SU-DHL-6 (cell line): ENCODE measurements around the gene MYT1.

Experiments
- H2AFZ ChIP-seq: fragments of 200-600 bp; sonication (generic); 2 replicates; pipeline ENCODE4 v1.6.1; 2014; ENCODE audit warnings: low read depth, mild to moderate bottlenecking, moderate library complexity, mixed read lengths, antibody characterized with exemption, low read length; ENCODE audit not compliant: severe bottlenecking
- H3F3A ChIP-seq: fragments of 200-600 bp; shearing (Covaris generic); 2 replicates; pipeline ENCODE4 v1.6.0; 2016; ENCODE audit warnings: antibody characterized with exemption, mild to moderate bottlenecking; ENCODE audit not compliant: insufficient read depth
- H3K27ac ChIP-seq: fragments of 200-600 bp; sonication (generic); 2 replicates; pipeline ENCODE4 v1.5.1; 2016; ENCODE audit warnings: low read depth, mild to moderate bottlenecking, low read length, moderate library complexity, mixed read lengths
- H3K27me3 ChIP-seq: fragments of 200-600 bp; sonication (generic), shearing (Covaris generic); 2 replicates; pipeline ENCODE4 v1.6.0; 2014; ENCODE audit warnings: mild to moderate bottlenecking, low read length
- H3K36me3 ChIP-seq: fragments of 200-600 bp; sonication (generic); 2 replicates; pipeline ENCODE4 v1.6.1; 2014; ENCODE audit warnings: mild to moderate bottlenecking, low read length, mixed read lengths
- H3K4me2 ChIP-seq: fragments of 300-600, 200-600 bp; shearing (Covaris generic), sonication (generic); 2 replicates; pipeline ENCODE4 v1.6.0; 2014; ENCODE audit warnings: low read length, low read depth, mild to moderate bottlenecking; ENCODE audit not compliant: poor library complexity, severe bottlenecking
- H3K4me3 ChIP-seq: fragments of 200-600 bp; sonication (generic); 2 replicates; pipeline ENCODE4 v1.5.1; 2014; ENCODE audit warnings: antibody characterized with exemption, low read length, mild to moderate bottlenecking, mixed read lengths; ENCODE audit not compliant: insufficient read depth, poor library complexity, severe bottlenecking
- H3K79me2 ChIP-seq: fragments of 200-600 bp; sonication (generic); 2 replicates; pipeline ENCODE4 v1.6.1; 2014; ENCODE audit warnings: mild to moderate bottlenecking, low read length, moderate library complexity; ENCODE audit not compliant: insufficient read depth
- H3K9ac ChIP-seq: fragments of 200-600 bp; sonication (generic); 2 replicates; pipeline ENCODE4 v1.7.0; 2014; ENCODE audit warnings: mild to moderate bottlenecking, low read length
- H3K9me2 ChIP-seq: fragments of 200-600 bp; sonication (generic); replicated peaks from 2 replicates; pipeline ENCODE4 v1.6.1; 2014; ENCODE audit warnings: low read length; ENCODE audit not compliant: insufficient read depth
- H3K9me3 ChIP-seq: fragments of 200-600 bp; sonication (generic); 2 replicates; pipeline ENCODE4 v1.6.1; 2014; ENCODE audit warnings: low read length, mixed read lengths; ENCODE audit not compliant: insufficient read depth
- H4K20me1 ChIP-seq: fragments of 200-600 bp; sonication (generic); 2 replicates; pipeline ENCODE4 v1.6.1; 2014; ENCODE audit warnings: low read depth, mild to moderate bottlenecking, antibody characterized with exemption, low read length, moderate library complexity, mixed read lengths
- CTCF ChIP-seq: fragments of 200-600 bp; sonication (generic); IDR thresholded peaks from one replicate; pipeline ENCODE4 v1.5.1; 2017; ENCODE audit warnings: antibody characterized with exemption, mild to moderate bottlenecking, low read length, moderate library complexity; ENCODE audit not compliant: insufficient read depth, poor library complexity, severe bottlenecking
- EZH2phosphoT487 ChIP-seq: fragments of 200-600 bp; sonication (generic), shearing (Covaris generic); conservative IDR thresholded peaks from 2 replicates; pipeline ENCODE4 v1.6.1; 2018; ENCODE audit warnings: mild to moderate bottlenecking, antibody characterized with exemption, low read length, moderate library complexity, mixed read lengths

The MYT1 gene

GRCh38 chr20:64140956-64141355, 23.3 kb upstream of the MYT1 start:
- Histone ChIP-seq H3K36me3 (no peaks in the 10 kb centered on the region), H2AFZ (no peak overlapping the region), H3K9me3 (peaks cover 20% of the 10 kb centered on the region), H3K79me2 (no peaks in the 10 kb centered on the region), H3K4me3 (no peak overlapping the region), H3K27me3 (no peaks in the 10 kb centered on the region), H3K9ac (no peak overlapping the region), H3F3A (no peaks in the 10 kb centered on the region), H3K9me2 (no peaks in the 10 kb centered on the region), H3K4me2 (no peak overlapping the region), H3K27ac (no peak overlapping the region), H4K20me1 (no peaks in the 10 kb centered on the region)
- no peak for TF ChIP-seq CTCF
- TF ChIP-seq EZH2phosphoT487 = no peak

GRCh38 chr20:64142590-64142989, 21.7 kb upstream of the MYT1 start:
- Histone ChIP-seq H3K4me2 (no peak overlapping the region), H3K4me3 (no peak overlapping the region), H2AFZ (no peak overlapping the region), H3K36me3 (no peaks in the 10 kb centered on the region), H3K27ac (no peak overlapping the region), H3K27me3 (no peaks in the 10 kb centered on the region), H3K9ac (no peak overlapping the region), H3K9me3 (peaks cover 21% of the 10 kb centered on the region), H3K79me2 (no peaks in the 10 kb centered on the region), H3F3A (no peaks in the 10 kb centered on the region), H3K9me2 (no peaks in the 10 kb centered on the region), H4K20me1 (no peaks in the 10 kb centered on the region)
- TF ChIP-seq CTCF (no peak), EZH2phosphoT487 (no peak)

- TF ChIP-seq EZH2phosphoT487 (no peak), CTCF (no peak)
- Histone ChIP-seq H3K9ac (no peak overlapping the region), H2AFZ (no peak overlapping the region)
Measured at GRCh38 chr20:64143018-64143801, 21.0 kb upstream of the MYT1 start.

More at GRCh38 chr20:64143018-64143801, 21.0 kb upstream of the MYT1 start:
- no peak overlapping the region for H3K4me3 ChIP-seq
- no peaks in the 10 kb centered on the region for H3K27me3 ChIP-seq
- H3K9me2 ChIP-seq = no peaks in the 10 kb centered on the region
- peaks cover 21% of the 10 kb centered on the region for H3K9me3 ChIP-seq
- no peak overlapping the region for H3K27ac ChIP-seq
- H3K36me3 ChIP-seq = no peaks in the 10 kb centered on the region
- H3K4me2 ChIP-seq = no peak overlapping the region
- H3K79me2 ChIP-seq = no peaks in the 10 kb centered on the region
- H4K20me1 ChIP-seq = no peaks in the 10 kb centered on the region
- H3F3A ChIP-seq = no peaks in the 10 kb centered on the region
